RWPE2 (cell line): ENCODE results near the gene TTC21A.

ENCODE experiments used
- ATAC-seq: fragments of 200-7000 bp; cut with Tn5 transposase; 3 replicates; pipeline ENCODE4 v1.9.1; 2021; ENCODE audit warnings: low read depth
- DNase-seq: peaks from one replicate; pipeline ENCODE4 v3.0.0-alpha.2; 2020; ENCODE audit warnings: low spot score
- H3K27ac ChIP-seq: fragments of 450-650 bp; 2 replicates; pipeline ENCODE4 v1.5.1; 2017; ENCODE audit warnings: mild to moderate bottlenecking; ENCODE audit not compliant: poor library complexity, severe bottlenecking
- H3K27me3 ChIP-seq: fragments of 250-450 bp; sonication (Bioruptor Pico); 2 replicates; pipeline ENCODE4 v1.5.1; 2021; ENCODE audit warnings: mild to moderate bottlenecking, moderate library complexity; ENCODE audit not compliant: insufficient read depth, poor library complexity, severe bottlenecking
- H3K36me3 ChIP-seq: fragments of 250-450 bp; sonication (Bioruptor Pico); 2 replicates; pipeline ENCODE4 v1.5.1; 2020; ENCODE audit warnings: low read depth, mild to moderate bottlenecking, moderate library complexity
- H3K4me1 ChIP-seq: fragments of 250-450 bp; sonication (Bioruptor Pico); 2 replicates; pipeline ENCODE4 v1.5.1; 2021; ENCODE audit warnings: mild to moderate bottlenecking, moderate library complexity; ENCODE audit not compliant: insufficient read depth, poor library complexity, severe bottlenecking
- H3K4me3 ChIP-seq: fragments of 250-450 bp; sonication (Bioruptor Pico); 2 replicates; pipeline ENCODE4 v1.5.1; 2021; ENCODE audit warnings: mild to moderate bottlenecking, moderate library complexity; ENCODE audit not compliant: severe bottlenecking
- H3K9me3 ChIP-seq: fragments of 250-450 bp; sonication (Bioruptor Pico); 2 replicates; pipeline ENCODE4 v1.5.1; 2021; ENCODE audit warnings: mild to moderate bottlenecking, moderate library complexity; ENCODE audit not compliant: severe bottlenecking
- TF ChIP-seq, protein P1 (sequence below): fragments of 450-650 bp; IDR thresholded peaks from one replicate; pipeline ENCODE4 v1.5.1; 2017; ENCODE audit warnings: mild to moderate bottlenecking, moderate library complexity; ENCODE audit not compliant: poor library complexity, severe bottlenecking

Gene TTC21A

DNA sequence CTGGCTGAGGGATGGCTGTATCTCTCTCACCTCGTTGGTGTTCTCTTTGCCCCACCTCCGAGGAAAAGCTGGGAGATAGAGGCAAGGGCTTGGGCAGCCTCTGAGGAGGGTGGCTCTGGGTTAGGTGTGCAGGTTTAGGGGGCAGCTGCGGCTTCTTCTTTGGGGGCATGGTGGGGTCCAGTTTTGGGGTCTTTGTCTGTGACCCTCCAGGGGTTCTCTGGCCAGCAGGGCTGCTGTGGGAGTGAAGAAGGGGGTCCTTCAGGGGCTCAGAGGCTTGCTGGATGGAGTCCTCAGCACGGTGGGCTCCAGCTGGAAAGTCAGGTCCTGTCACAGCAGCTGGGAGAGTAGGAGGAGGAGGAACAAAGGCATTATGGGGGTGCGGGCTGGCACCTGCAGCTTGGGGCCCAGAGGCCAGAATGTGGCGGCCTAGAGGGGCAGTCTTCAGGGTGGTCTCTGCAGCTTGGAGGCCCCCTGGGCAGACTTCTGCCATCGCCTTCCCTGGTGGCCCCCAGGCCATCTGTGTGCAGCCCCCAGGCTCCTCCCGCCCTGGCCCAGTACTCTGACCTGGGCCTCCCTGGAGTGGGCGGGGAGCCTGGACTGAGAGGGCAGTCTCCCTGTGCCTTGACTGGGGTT lies 78.0 kb downstream of the TTC21A start:
- no peak overlapping the region for H3K27ac ChIP-seq
- H3K9me3 ChIP-seq: no peaks in the 10 kb centered on the region
- no peak for ATAC-seq
- no peak overlapping the region for H3K4me3 ChIP-seq
- H3K4me1 ChIP-seq: peaks cover under 1% of the 10 kb centered on the region
- H3K27me3 ChIP-seq: no peaks in the 10 kb centered on the region
- no peaks in the 10 kb centered on the region for H3K36me3 ChIP-seq
- TF ChIP-seq, protein P1, sequence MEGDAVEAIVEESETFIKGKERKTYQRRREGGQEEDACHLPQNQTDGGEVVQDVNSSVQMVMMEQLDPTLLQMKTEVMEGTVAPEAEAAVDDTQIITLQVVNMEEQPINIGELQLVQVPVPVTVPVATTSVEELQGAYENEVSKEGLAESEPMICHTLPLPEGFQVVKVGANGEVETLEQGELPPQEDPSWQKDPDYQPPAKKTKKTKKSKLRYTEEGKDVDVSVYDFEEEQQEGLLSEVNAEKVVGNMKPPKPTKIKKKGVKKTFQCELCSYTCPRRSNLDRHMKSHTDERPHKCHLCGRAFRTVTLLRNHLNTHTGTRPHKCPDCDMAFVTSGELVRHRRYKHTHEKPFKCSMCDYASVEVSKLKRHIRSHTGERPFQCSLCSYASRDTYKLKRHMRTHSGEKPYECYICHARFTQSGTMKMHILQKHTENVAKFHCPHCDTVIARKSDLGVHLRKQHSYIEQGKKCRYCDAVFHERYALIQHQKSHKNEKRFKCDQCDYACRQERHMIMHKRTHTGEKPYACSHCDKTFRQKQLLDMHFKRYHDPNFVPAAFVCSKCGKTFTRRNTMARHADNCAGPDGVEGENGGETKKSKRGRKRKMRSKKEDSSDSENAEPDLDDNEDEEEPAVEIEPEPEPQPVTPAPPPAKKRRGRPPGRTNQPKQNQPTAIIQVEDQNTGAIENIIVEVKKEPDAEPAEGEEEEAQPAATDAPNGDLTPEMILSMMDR: no peak
- no peak for DNase-seq

GRCh38 chr3:39185959-39186691 lies 78.6 kb downstream of the TTC21A start:
- H3K27me3 ChIP-seq: no peaks in the 10 kb centered on the region
- no peak for DNase-seq
- H3K36me3 ChIP-seq: no peaks in the 10 kb centered on the region
- TF ChIP-seq, protein P1: no peak
- no peak for ATAC-seq
- no peak overlapping the region for H3K4me3 ChIP-seq
- H3K27ac ChIP-seq: no peak overlapping the region
- no peaks in the 10 kb centered on the region for H3K9me3 ChIP-seq
- no peaks in the 10 kb centered on the region for H3K4me1 ChIP-seq

DNA sequence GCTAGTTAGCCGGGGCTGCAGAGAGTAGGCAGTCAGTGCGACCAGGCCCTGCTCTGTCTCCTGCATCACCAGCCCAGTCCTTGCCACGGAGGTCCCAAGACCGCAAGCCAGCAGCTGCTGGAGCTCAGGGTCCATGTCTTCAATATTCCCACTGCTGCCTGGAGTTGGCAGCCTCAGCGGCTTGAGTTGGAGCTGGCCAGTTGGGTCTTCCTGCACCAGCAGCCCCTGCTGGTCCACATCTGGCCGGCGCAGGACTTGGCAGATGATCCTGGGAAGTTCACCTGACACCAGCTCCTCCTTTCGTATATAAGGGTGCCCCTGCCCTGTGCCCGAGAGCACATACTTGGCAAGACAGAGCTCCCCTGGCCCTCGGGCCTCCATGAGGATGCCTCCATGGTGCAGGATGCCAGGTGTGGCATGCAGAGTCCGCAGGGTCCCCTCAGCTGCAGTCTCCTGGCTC lies 79.2 kb downstream of the TTC21A start:
- DNase-seq (no peak), ATAC-seq (no peak)
- no peaks in the 10 kb centered on the region for H3K27me3 ChIP-seq
- no peak overlapping the region for H3K27ac ChIP-seq
- H3K4me1 ChIP-seq: no peaks in the 10 kb centered on the region
- no peak overlapping the region for H3K4me3 ChIP-seq
- H3K9me3 ChIP-seq: no peaks in the 10 kb centered on the region
- TF ChIP-seq, protein P1: no peak
- H3K36me3 ChIP-seq: no peaks in the 10 kb centered on the region

DNA sequence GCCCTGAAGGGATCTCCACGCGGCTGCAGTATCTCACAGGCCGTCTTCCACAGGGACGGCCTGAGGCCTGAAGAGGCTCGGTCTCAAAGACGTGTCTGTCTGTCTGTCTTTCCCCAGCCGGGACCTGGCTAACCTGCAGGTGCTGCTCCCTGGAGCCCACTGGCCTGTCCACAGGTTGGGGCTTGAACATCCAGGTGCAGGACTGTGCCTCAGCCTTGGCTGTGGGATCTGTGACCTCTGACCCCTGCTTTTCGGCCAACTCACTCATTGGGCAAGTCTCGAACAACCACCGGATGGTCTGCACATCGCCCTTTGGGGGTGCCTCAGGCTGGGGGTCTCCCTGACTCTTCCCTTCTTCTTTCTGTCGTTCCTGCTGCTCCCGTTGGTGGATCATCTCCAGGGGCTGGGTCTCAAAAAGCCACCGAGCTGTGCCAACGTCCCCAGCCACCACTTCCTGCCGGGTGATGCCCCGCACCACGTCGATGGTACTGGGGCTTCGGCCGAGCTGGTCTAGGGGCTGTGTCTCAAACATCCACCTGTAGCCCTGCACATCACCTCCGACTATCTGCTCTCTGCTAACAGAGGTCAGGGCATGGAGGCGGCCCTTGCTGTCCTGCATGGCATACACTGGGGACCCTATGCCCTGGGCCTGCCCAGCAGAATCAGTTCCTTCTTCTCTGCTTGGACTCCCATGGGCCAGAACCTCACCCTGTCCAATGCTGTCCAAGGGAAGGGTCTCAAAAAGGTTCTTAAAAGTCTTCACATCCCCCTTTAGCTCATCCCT lies 80.1 kb downstream of the TTC21A start:
- no peak overlapping the region for H3K27ac ChIP-seq
- H3K36me3 ChIP-seq: no peaks in the 10 kb centered on the region
- no peaks in the 10 kb centered on the region for H3K27me3 ChIP-seq
- DNase-seq (no peak), ATAC-seq (no peak)
- TF ChIP-seq, protein P1: no peak
- H3K9me3 ChIP-seq: no peaks in the 10 kb centered on the region
- H3K4me3 ChIP-seq: no peak overlapping the region
- no peaks in the 10 kb centered on the region for H3K4me1 ChIP-seq
